ENCODE data around the gene ANKRD55. TPM values are rescaled to one million over a fixed set of nuclear protein-coding genes. Genes with fewer than 3 reads are reported as not detected.

ANKRD55 gene
- total and polyA plus RNA-seq, 2 donors from 2014 or later = 0.26 to 1.2 TPM

DNA sequence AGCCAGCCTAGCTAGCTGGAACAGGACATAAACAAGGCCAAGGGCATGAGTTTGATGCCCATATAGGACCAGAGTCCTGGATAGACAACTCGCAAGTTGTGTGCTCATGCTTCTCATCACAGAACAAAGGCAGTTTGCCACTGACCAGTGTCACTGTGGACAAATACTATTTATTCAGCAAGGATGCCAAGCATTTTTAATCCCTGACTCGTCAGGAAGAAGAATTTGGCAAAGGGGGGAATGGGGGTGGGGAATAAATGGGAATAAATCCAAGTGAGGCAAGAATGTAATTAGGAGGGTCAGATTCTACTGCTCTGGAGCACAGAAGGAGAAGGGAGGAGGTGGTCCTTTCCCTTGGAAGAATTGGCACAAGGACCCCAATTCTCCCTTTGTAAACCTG, 46.8 kb upstream of the ANKRD55 start:
- H3K9ac ChIP-seq (ENCODE audit: low read length in 3 of 3) = no peak overlapping the region
- intact Hi-C loops (cut with DNase I) = no loop called here
- no peak overlapping the region for H3K27ac ChIP-seq (ENCODE audit: low read depth in 2 of 2, low read length in 2 of 2)
- peak in 1 of 5 donors; percentile 62 for DNase-seq
- H3K4me1 ChIP-seq (ENCODE audit: control insufficient read depth in 2 of 3, insufficient read depth in 2 of 3, low read depth in 1 of 3, low read length in 3 of 3) = peaks cover 2 to 13% (median 10%) of the 10 kb centered on the region in 3 donors
- no peaks in the 10 kb centered on the region for H3K36me3 ChIP-seq (ENCODE audit: control insufficient read depth in 2 of 3, insufficient read depth in 3 of 3, low read length in 3 of 3)
- H3K9me3 ChIP-seq (ENCODE audit: control insufficient read depth in 2 of 3, insufficient read depth in 1 of 3, low read length in 3 of 3) = no peaks in the 10 kb centered on the region
- no peak overlapping the region for H3K4me3 ChIP-seq (ENCODE audit: low read length in 3 of 3)
- TF ChIP-seq, protein P1, sequence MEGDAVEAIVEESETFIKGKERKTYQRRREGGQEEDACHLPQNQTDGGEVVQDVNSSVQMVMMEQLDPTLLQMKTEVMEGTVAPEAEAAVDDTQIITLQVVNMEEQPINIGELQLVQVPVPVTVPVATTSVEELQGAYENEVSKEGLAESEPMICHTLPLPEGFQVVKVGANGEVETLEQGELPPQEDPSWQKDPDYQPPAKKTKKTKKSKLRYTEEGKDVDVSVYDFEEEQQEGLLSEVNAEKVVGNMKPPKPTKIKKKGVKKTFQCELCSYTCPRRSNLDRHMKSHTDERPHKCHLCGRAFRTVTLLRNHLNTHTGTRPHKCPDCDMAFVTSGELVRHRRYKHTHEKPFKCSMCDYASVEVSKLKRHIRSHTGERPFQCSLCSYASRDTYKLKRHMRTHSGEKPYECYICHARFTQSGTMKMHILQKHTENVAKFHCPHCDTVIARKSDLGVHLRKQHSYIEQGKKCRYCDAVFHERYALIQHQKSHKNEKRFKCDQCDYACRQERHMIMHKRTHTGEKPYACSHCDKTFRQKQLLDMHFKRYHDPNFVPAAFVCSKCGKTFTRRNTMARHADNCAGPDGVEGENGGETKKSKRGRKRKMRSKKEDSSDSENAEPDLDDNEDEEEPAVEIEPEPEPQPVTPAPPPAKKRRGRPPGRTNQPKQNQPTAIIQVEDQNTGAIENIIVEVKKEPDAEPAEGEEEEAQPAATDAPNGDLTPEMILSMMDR (IDR thresholded peaks at IDR 0.05; ENCODE audit: borderline replicate concordance, extremely low read depth, insufficient read depth) = no peak
- H3K27me3 ChIP-seq (ENCODE audit: control insufficient read depth, insufficient read depth, low read length) = no peaks in the 10 kb centered on the region
- FAIRE-seq = no peak

DNA sequence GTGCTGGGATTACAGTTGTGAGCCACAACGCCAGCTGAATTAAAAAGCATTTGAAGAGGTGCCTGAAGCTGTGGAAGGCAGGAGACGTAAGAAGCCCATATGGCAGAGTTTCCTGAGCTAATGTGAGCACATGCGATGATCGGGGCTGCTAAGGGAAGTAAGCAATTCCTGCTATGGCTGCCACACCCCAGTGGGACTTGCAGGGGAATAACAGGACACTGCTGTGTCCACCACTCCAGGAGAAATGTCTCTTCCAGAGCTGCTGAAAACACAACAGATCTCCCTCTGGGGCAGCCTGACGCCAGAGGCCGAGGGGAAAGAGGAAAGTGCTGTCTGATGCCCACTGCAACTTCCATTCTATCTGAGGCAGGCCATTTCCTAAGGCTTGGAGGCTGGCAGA, 46.2 kb upstream of the ANKRD55 start:
- no peaks in the 10 kb centered on the region for H3K27me3 ChIP-seq (ENCODE audit: control insufficient read depth, insufficient read depth, low read length)
- FAIRE-seq (no peak), DNase-seq (no peak)
- intact Hi-C loops (cut with DNase I) = no loop called here
- peaks cover 2 to 13% (median 10%) of the 10 kb centered on the region in 3 donors for H3K4me1 ChIP-seq (ENCODE audit: control insufficient read depth in 2 of 3, insufficient read depth in 2 of 3, low read depth in 1 of 3, low read length in 3 of 3)
- no peak overlapping the region for H3K9ac ChIP-seq (ENCODE audit: low read length in 3 of 3)
- H3K4me3 ChIP-seq (ENCODE audit: low read length in 3 of 3) = no peak overlapping the region
- H3K36me3 ChIP-seq (ENCODE audit: control insufficient read depth in 2 of 3, insufficient read depth in 3 of 3, low read length in 3 of 3) = no peaks in the 10 kb centered on the region
- TF ChIP-seq, protein P1 (IDR thresholded peaks at IDR 0.05; ENCODE audit: borderline replicate concordance, extremely low read depth, insufficient read depth) = no peak
- H3K9me3 ChIP-seq (ENCODE audit: control insufficient read depth in 2 of 3, insufficient read depth in 1 of 3, low read length in 3 of 3) = no peaks in the 10 kb centered on the region
- no peak overlapping the region for H3K27ac ChIP-seq (ENCODE audit: low read depth in 2 of 2, low read length in 2 of 2)

DNA sequence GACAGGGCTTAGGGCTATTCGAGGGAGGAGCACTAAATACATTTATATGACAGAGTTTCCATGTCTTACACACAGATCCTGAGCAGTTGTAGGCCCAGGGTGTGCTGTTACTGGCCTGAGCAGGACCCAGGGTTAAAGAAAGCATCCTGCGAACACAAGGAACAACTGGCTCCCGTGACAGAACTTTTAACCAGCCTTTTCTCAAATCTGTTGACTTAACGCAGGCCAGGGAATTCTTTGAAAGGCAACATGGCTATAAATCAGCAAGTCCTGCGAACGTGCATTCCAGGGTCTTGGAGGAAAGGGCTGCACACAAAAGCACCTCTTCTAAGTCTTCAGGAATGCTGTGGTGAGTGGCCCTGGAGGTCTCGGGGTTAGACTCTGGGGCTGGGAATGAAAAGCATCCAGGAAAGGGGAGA, 45.2 kb upstream of the ANKRD55 start:
- peak in 4 of 5 donors; percentile 60 to 90 (median 82) for DNase-seq
- no peak for FAIRE-seq

More for the DNA sequence above, 45.2 kb upstream of the ANKRD55 start:
- Histone ChIP-seq H3K4me3 (ENCODE audit: low read length in 3 of 3) (no peak overlapping the region), H3K9ac (ENCODE audit: low read length in 3 of 3) (no peak overlapping the region), H3K27me3 (ENCODE audit: control insufficient read depth, insufficient read depth, low read length) (no peaks in the 10 kb centered on the region), H3K4me1 (ENCODE audit: control insufficient read depth in 2 of 3, insufficient read depth in 2 of 3, low read depth in 1 of 3, low read length in 3 of 3) (peaks cover 2 to 13% (median 10%) of the 10 kb centered on the region in 3 donors), H3K27ac (ENCODE audit: low read depth in 2 of 2, low read length in 2 of 2) (no peak overlapping the region), H3K36me3 (ENCODE audit: control insufficient read depth in 2 of 3, insufficient read depth in 3 of 3, low read length in 3 of 3) (no peaks in the 10 kb centered on the region), H3K9me3 (ENCODE audit: control insufficient read depth in 2 of 3, insufficient read depth in 1 of 3, low read length in 3 of 3) (no peaks in the 10 kb centered on the region)
- intact Hi-C loops (cut with DNase I) = no loop called here
- TF ChIP-seq, protein P1 (IDR thresholded peaks at IDR 0.05; ENCODE audit: borderline replicate concordance, extremely low read depth, insufficient read depth) = no peak

All from kidney (tissue), 14 donors.